Right atrium auricular region (tissue), 2 donors: ENCODE data around the gene IL16. TPM values are rescaled to one million over a fixed set of nuclear protein-coding genes. Genes with fewer than 3 reads are reported as not detected.
A peak's percentile ranks its signal among the peaks of the same experiment; 100 is the strongest.

Source experiments
- DNase-seq: peaks from one replicate; pipeline ENCODE4 v3.0.0-alpha.2; 2019; ENCODE audit warnings: low spot score
- H3K27ac ChIP-seq, 2 donors: fragments of 200-600 bp; sonication (generic); 1 replicate in 1 of 2; 2 replicates in 1 of 2; pipeline ENCODE4 v1.5.1; 2016 to 2019
- H3K27me3 ChIP-seq, 2 donors: fragments of 200-600 bp; sonication (generic); one replicate each; pipeline versions ENCODE4 v1.5.1 to v1.6.0; 2017 to 2019
- H3K36me3 ChIP-seq: fragments of 200-600 bp; sonication (generic); one replicate; pipeline ENCODE4 v1.5.1; 2016
- H3K4me1 ChIP-seq, 2 donors: fragments of 200-600 bp; sonication (generic); one replicate each; pipeline versions ENCODE4 v1.5.1 to v1.6.0; 2017 to 2019
- H3K4me3 ChIP-seq, 2 donors: fragments of 200-600 bp; sonication (generic); 1 replicate in 1 of 2; 2 replicates in 1 of 2; pipeline ENCODE4 v1.5.1; 2017 to 2019; ENCODE audit warnings: mild to moderate bottlenecking in 1 of 2, moderate library complexity in 1 of 2
- H3K9me3 ChIP-seq, 2 donors: fragments of 200-600 bp; sonication (generic); one replicate each; pipeline ENCODE4 v1.5.1; 2019
- CTCF ChIP-seq, 2 donors: fragments of 200-600 bp; sonication (generic); IDR thresholded peaks; one replicate each; pipeline ENCODE4 v1.5.1; 2019; ENCODE audit warnings: antibody characterized with exemption in 2 of 2
- total RNA-seq, 2 donors: library from RNA; depleted of rRNA; stranded (reverse); fragments of >200 nt; gene quantifications; one replicate each; pipeline ENCODE4 v1.1.0, GENCODE V29; 2016

Gene IL16
- total RNA-seq, 2 donors from 2014 or later = 3.9 to 12.1 TPM

GRCh38 chr15:81313686-81314085, 117.0 kb downstream of the IL16 start:
- no peak for TF ChIP-seq CTCF (IDR thresholded peaks at IDR 0.05)
- Histone ChIP-seq H3K4me3 (no peak overlapping the region), H3K9me3 (no peaks in the 10 kb centered on the region), H3K36me3 (peaks cover 9% of the 10 kb centered on the region), H3K4me1 (peaks cover 0 to 18% of the 10 kb centered on the region in 2 donors), H3K27ac (peak overlapping the region; percentile 57 to 63), H3K27me3 (no peaks in the 10 kb centered on the region)
- no peak for DNase-seq

GRCh38 chr15:81314378-81314777, 117.7 kb downstream of the IL16 start:
- no peak for TF ChIP-seq CTCF (IDR thresholded peaks at IDR 0.05)
- Histone ChIP-seq H3K27ac (no peak overlapping the region), H3K27me3 (no peaks in the 10 kb centered on the region), H3K4me1 (peaks cover 0 to 18% of the 10 kb centered on the region in 2 donors), H3K36me3 (peaks cover 6% of the 10 kb centered on the region), H3K4me3 (no peak overlapping the region), H3K9me3 (no peaks in the 10 kb centered on the region)
- no peak for DNase-seq

- Histone ChIP-seq H3K27ac (no peak overlapping the region), H3K36me3 (peaks cover 6% of the 10 kb centered on the region), H3K9me3 (no peaks in the 10 kb centered on the region), H3K4me1 (peaks cover 0 to 18% of the 10 kb centered on the region in 2 donors), H3K27me3 (no peaks in the 10 kb centered on the region), H3K4me3 (no peak overlapping the region)
- no peak for DNase-seq
- no peak for TF ChIP-seq CTCF (IDR thresholded peaks at IDR 0.05)
Measured at GRCh38 chr15:81315452-81316175, 118.9 kb downstream of the IL16 start.

- Histone ChIP-seq H3K4me3 (no peak overlapping the region), H3K36me3 (peaks cover 6% of the 10 kb centered on the region), H3K27me3 (no peaks in the 10 kb centered on the region), H3K9me3 (no peaks in the 10 kb centered on the region), H3K4me1 (peaks cover 0 to 18% of the 10 kb centered on the region in 2 donors), H3K27ac (no peak overlapping the region)
- TF ChIP-seq CTCF (IDR thresholded peaks at IDR 0.05) = no peak
- DNase-seq = no peak
Measured at GRCh38 chr15:81316267-81316666, 119.6 kb downstream of the IL16 start.

GRCh38 chr15:81317642-81318017, 121.0 kb downstream of the IL16 start:
- H3K27ac ChIP-seq = no peak overlapping the region
- no peaks in the 10 kb centered on the region for H3K9me3 ChIP-seq
- peaks cover 0 to 10% of the 10 kb centered on the region in 2 donors for H3K4me1 ChIP-seq
- H3K4me3 ChIP-seq = no peak overlapping the region
- no peak for DNase-seq
- no peaks in the 10 kb centered on the region for H3K27me3 ChIP-seq
- TF ChIP-seq CTCF (IDR thresholded peaks at IDR 0.05) = no peak
- H3K36me3 ChIP-seq = peaks cover 6% of the 10 kb centered on the region

- DNase-seq = no peak
- no peaks in the 10 kb centered on the region for H3K27me3 ChIP-seq
- peaks cover 0 to 14% of the 10 kb centered on the region in 2 donors for H3K4me1 ChIP-seq
- H3K27ac ChIP-seq = no peak overlapping the region
- TF ChIP-seq CTCF (IDR thresholded peaks at IDR 0.05) = no peak
- no peaks in the 10 kb centered on the region for H3K9me3 ChIP-seq
- no peak overlapping the region for H3K4me3 ChIP-seq
- H3K36me3 ChIP-seq = peaks cover 6% of the 10 kb centered on the region
Measured at GRCh38 chr15:81321667-81322066, 125.0 kb downstream of the IL16 start.
